CMK (cell line): ENCODE results near the gene PELI2.

ENCODE experiments used
- DNase-seq: peaks from one replicate; pipeline ENCODE4 v3.0.0-alpha.2; 2010; ENCODE audit warnings: low read depth

PELI2 gene

GRCh38 chr14:56247495-56248200 is 129.4 kb downstream of the PELI2 start:
- no peak for DNase-seq

- no peak for DNase-seq
Measured at GRCh38 chr14:56248442-56248841, 130.2 kb downstream of the PELI2 start.

DNA sequence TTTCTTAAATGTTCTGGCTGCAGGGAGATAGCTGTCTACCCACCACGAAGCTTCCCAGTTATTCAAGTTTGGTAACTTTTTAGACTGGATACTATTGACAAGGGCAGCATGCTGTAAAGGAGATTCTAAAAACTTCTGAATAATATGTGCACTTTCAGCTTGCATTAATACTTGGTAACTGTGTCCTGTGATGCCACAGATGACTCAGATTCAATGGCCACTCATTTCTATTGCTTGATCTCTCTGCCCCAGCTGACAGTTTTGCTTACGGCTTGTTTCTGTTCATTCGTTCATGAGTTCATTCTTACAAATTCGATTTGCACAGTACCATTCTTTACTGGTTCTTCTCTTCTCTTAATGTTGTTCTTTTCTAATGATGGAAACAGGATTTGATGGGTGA is 142.8 kb downstream of the PELI2 start:
- no peak for DNase-seq

- DNase-seq = no peak
Measured at GRCh38 chr14:56262530-56262929, 144.3 kb downstream of the PELI2 start.

GRCh38 chr14:56268039-56268438 is 149.8 kb downstream of the PELI2 start:
- DNase-seq = no peak

- DNase-seq = no peak
Measured at GRCh38 chr14:56268673-56269072, 150.5 kb downstream of the PELI2 start.

DNA sequence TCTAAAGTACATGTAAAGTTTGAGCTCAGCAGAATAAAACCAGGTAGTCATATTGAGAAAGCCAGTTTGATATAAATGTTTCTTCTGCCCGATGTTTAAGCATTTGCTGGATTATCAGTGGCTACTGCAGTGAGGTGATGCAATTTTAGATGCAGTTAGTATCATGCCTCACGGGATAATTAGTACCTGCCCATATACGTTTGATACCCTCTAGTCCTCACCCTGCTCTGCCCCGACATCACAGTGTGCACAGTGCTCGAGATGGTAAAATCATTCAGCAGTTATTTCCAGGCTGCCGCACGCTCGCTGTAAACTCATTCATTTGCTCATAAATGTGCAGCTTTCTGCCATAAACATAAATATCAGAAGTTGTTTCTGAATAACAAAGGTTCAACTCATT is 152.7 kb downstream of the PELI2 start:
- DNase-seq = no peak

DNA sequence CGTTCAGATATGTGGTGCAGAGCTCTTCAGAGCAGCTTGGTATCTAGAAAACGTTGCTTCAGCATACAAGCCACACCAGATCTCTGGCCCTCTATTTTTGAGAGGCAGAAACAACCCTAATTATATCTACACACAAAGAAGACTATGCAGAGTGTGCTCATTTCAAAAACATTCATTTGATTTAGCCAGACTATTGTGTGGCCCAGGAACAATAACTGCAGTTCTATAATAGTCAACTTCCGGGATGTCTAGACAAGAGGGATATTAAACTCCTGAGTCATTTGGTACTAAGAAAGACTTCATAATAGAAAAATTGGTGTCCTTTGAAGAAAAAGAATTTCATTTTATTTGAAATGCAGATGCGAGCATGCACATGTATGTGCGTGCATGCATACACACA is 153.8 kb downstream of the PELI2 start:
- DNase-seq = no peak

- no peak for DNase-seq
Measured at GRCh38 chr14:56273155-56273554, 154.9 kb downstream of the PELI2 start.

- no peak for DNase-seq
Measured at GRCh38 chr14:56273951-56274350, 155.7 kb downstream of the PELI2 start.

- DNase-seq = no peak
Measured at GRCh38 chr14:56274556-56274955, 156.3 kb downstream of the PELI2 start.

DNA sequence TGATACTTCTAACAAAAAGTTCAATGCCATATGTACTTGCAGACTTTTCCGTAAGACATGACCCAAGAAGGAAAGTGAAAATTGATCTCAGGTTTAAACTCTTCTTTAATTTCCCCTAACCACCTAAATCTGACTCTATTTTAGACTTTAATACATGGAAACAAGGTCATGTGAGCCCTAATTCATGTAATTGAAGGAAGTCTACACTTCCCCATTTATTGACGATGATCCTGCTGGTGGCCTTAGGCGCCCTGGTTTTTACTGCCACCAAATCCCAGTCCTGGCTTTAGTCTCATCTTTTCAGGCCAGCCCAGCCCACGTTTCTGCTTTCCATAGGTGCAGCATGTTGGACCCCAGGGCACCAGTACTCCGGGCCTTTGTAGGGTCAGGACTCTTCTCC is 157.9 kb downstream of the PELI2 start:
- no peak for DNase-seq

- DNase-seq = no peak
Measured at GRCh38 chr14:56278383-56278782, 160.2 kb downstream of the PELI2 start.

- no peak for DNase-seq
Measured at GRCh38 chr14:56280843-56281242, 162.6 kb downstream of the PELI2 start.

GRCh38 chr14:56282179-56282578 is 164.0 kb downstream of the PELI2 start:
- DNase-seq = no peak

DNA sequence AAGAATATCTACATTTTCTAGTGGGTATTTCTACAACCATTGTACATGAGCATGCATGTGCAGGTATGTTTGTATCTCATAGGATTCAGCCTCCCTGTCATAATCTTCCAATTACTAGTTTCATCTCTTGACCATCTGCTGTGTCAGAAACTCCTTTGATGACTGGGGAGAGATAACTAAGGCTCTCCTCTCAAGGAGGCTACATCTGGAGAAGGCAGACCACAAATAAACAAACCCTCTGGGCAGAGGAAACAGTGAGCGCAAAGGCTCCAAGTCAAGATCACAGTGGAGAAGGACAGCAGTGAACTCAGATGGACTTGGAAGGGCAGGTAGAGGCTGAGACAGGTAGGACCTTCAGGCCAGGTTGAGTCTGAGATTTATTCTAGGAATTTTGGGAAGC is 166.4 kb downstream of the PELI2 start:
- DNase-seq = peak; percentile 36

GRCh38 chr14:56289155-56289554 is 170.9 kb downstream of the PELI2 start:
- no peak for DNase-seq

- no peak for DNase-seq
Measured at GRCh38 chr14:56290195-56290594, 172.0 kb downstream of the PELI2 start.

DNA sequence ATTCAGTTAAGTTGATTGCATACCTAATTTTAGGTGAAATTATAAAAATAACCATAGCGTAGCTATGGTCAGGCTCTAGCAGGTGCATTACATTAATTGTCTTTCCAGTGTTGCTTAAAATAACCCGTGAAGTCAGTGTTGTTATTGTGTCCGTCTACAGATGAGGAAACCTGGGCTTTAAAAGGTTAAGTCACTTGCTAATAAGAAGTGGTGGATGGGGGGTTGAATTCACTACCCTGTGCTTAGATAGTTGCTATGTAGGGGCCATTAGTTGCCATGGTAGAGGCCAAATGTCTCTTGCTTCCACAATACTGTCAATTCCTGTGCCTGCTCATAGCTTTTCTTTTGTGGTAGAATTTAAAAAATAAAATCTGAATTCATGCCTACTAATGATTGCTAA is 174.8 kb downstream of the PELI2 start:
- DNase-seq = no peak

DNA sequence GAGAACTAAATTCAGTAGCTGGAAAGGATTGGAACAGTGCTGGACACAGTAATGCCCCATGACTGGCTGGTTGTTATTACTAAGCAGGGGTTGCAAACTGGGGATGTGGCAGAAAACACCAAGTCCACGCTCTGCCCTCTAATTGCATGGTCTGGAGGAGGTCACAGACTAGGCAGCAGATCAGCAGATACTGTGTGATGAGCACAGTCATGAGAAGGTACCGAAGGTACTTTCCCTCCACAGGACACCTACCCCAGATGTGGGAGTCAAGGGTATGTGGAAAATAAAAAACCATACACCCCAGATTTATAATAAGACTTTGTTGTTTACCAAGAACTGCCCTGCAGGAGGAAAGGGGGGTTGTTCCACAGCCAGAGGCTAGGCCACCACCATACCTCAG is 175.3 kb downstream of the PELI2 start:
- DNase-seq = no peak

GRCh38 chr14:56294128-56294527 is 175.9 kb downstream of the PELI2 start:
- no peak for DNase-seq

DNA sequence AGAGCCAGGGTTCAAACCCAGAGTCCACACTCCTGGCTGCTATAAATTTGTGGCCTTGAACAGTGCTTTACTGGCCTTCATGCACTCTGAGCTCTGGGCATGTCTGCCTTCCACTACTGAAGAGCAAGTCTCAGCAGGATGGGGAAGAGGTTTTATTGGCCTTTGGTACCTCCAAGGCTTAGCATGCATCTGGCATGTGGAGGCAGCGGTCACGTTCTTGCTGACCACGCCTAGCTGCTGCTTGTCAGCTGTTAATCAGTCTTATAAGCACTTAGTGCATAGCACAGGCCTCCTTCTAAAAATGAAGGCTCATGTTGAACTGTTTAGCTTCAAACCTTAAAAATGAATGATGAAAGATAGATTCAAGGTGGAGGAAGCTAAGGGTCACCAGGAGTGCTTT is 177.5 kb downstream of the PELI2 start:
- DNase-seq = no peak

DNA sequence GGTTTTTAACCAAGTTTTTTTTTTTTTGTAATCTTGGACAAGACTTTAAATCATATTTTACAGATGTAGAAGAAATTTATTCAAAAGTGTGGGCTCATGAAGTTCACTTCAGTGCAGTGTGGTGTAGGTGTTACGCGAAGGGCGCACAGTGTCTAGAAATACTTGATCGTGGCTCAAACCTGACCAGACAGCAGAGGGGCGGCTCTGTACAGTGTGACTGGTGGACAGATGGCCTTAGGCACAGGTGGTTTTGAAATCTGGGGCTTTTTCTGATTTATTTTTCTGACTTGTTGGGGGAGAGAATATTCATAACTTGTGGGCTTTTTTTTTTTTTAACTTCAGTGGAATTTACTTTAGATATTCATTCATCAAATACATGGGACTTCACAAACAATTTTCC is 179.2 kb downstream of the PELI2 start:
- no peak for DNase-seq

DNA sequence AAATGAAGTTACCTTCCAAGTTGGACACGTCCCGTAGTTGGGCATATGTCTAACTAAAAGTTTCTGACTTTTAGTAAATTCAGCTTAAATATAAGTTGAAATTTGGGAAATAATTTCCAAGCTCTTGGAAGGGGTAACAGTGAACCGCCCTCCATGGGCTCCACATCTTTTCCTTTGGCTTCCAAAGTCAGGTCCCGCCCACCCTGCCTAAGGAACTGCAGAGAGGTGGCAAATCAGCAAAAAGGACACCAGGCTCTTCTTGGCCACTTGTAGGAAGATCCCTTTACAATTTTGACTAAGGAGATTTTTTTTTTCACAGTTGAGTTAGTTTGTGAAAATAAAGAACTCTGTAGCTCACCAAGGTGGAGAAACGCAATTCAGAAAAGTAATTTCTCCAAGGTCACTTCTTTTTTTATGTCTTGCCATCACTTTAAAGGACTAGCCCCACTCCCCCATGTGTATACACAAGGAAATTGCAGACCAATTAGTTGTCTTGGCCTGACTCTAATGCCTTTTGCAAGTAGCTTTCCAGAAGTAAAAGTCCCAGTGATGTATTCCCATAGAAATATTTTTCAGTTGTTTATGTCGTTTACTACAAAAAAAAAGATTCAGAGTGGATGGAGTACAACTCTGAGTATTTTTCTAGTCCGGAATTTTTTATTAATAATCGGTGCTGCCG is 181.2 kb downstream of the PELI2 start:
- no peak for DNase-seq
